Left colon (tissue), 2 donors: Measurements from ENCODE around the gene LAMB2. TPM values are rescaled to one million over a fixed set of nuclear protein-coding genes. Genes with fewer than 3 reads are reported as not detected.

Source experiments
- ATAC-seq: fragments of 200-7000 bp; cut with Tn5 transposase; one replicate; pipeline ENCODE4 v1.9.1; 2020; ENCODE audit warnings: mild to moderate bottlenecking, moderate library complexity
- DNase-seq, 2 donors: peaks; one replicate each; pipeline ENCODE4 v3.0.0-alpha.2; 2020
- intact Hi-C, 2 donors: fragments of 100-400 bp; cut with DNase I in 1 of 2; cut with micrococcal nuclease in 1 of 2; formaldehyde crosslinking; loops; one replicate each; pipeline versions ENCODE4 v1.11.2 to v1.14.0; 2022; cut with DNase I, micrococcal nuclease
- total RNA-seq, 2 donors: library from RNA; stranded (reverse); fragmentation: NEBNext Ultra II Directional; extraction: Animal tissue kit (Norgen Biotek cat#: 25700); gene quantifications; one replicate each; pipeline ENCODE4 v1.2.1, GENCODE V29; 2021
- donor health status: DM: no; HTN: no; CAD: no.
- donor health status: DM: yes; HTN: yes; CAD: no.

Gene LAMB2
- total RNA-seq, 2 donors from 2014 or later: 66.1 to 102 TPM

GRCh38 chr3:49163609-49164008 lies 30.8 kb upstream of the LAMB2 start:
- no peak for ATAC-seq
- intact Hi-C loops: no loop called here
- DNase-seq: no peak

GRCh38 chr3:49162751-49163419 lies 30.0 kb upstream of the LAMB2 start:
- intact Hi-C loops: no loop called here
- no peak for ATAC-seq

GRCh38 chr3:49161808-49162530 lies 29.1 kb upstream of the LAMB2 start:
- intact Hi-C loops: no loop called here
- ATAC-seq: no peak
- DNase-seq: no peak

More at GRCh38 chr3:49162751-49163419, 30.0 kb upstream of the LAMB2 start:
- no peak for DNase-seq

GRCh38 chr3:49161197-49161596 lies 28.3 kb upstream of the LAMB2 start:
- ATAC-seq (no peak), DNase-seq (no peak)
- intact Hi-C loops: no loop called here

- ATAC-seq (no peak), DNase-seq (no peak)
- intact Hi-C loops: no loop called here
Observed at GRCh38 chr3:49158792-49159191, 25.9 kb upstream of the LAMB2 start.

GRCh38 chr3:49158103-49158709 lies 25.4 kb upstream of the LAMB2 start:
- intact Hi-C loops: no loop called here
- DNase-seq: peak; percentile 49 to 67
- peak; percentile 80 for ATAC-seq

GRCh38 chr3:49157289-49157688 lies 24.4 kb upstream of the LAMB2 start:
- ATAC-seq: no peak
- DNase-seq: no peak
- intact Hi-C loops: no loop called here

- no peak for ATAC-seq
- intact Hi-C loops: no loop called here
- DNase-seq: no peak
Observed at GRCh38 chr3:49153349-49153912, 20.6 kb upstream of the LAMB2 start.

GRCh38 chr3:49151610-49152009 lies 18.8 kb upstream of the LAMB2 start:
- ATAC-seq: no peak
- intact Hi-C loops: no loop called here
- no peak for DNase-seq

GRCh38 chr3:49148159-49148558 lies 15.3 kb upstream of the LAMB2 start:
- ATAC-seq (no peak), DNase-seq (no peak)
- intact Hi-C loops: no loop called here

GRCh38 chr3:49140080-49140479 lies 7.2 kb upstream of the LAMB2 start:
- intact Hi-C loops: no loop called here
- ATAC-seq (no peak), DNase-seq (no peak)

GRCh38 chr3:49135499-49135898 lies 2.6 kb upstream of the LAMB2 start:
- DNase-seq (no peak), ATAC-seq (no peak)
- intact Hi-C loops: no loop called here

- ATAC-seq: no peak
- no peak for DNase-seq
- intact Hi-C loops: no loop called here
Observed at GRCh38 chr3:49134471-49135265, 1.8 kb upstream of the LAMB2 start.

- peak; percentile 84 to 85 for DNase-seq
- intact Hi-C loops: no loop called here
- ATAC-seq: peak; percentile 86
Observed at GRCh38 chr3:49133226-49133951, 539 bp upstream of the LAMB2 start.

GRCh38 chr3:49132073-49132436 lies 795 bp downstream of the LAMB2 start:
- ATAC-seq (no peak), DNase-seq (no peak)
- intact Hi-C loops: no loop called here

GRCh38 chr3:49131576-49131975 lies 1.3 kb downstream of the LAMB2 start:
- ATAC-seq: no peak
- intact Hi-C loops: no loop called here

GRCh38 chr3:49131040-49131439 lies 1.8 kb downstream of the LAMB2 start:
- intact Hi-C loops: no loop called here
- DNase-seq (no peak), ATAC-seq (no peak)

More at GRCh38 chr3:49131576-49131975, 1.3 kb downstream of the LAMB2 start:
- no peak for DNase-seq

GRCh38 chr3:49124991-49125670 lies 7.7 kb downstream of the LAMB2 start:
- intact Hi-C loops: no loop called here
- ATAC-seq: no peak
- no peak for DNase-seq
